GM12892 (cell line): ENCODE data around the gene BORCS5.

Experiments used
- POLR2AphosphoS5 ChIP-seq: IDR thresholded peaks from 2 replicates; pipeline ENCODE4 v1.6.1; 2011; ENCODE audit warnings: low read depth, low read length, control low read depth
- TAF1 ChIP-seq: IDR thresholded peaks from 2 replicates; pipeline ENCODE4 v1.6.1; 2011; ENCODE audit warnings: low read depth, mild to moderate bottlenecking, control low read depth, low read length, borderline replicate concordance

GRCh38 chr12:12331896-12332295 lies 25.0 kb upstream of the BORCS5 start:
- no peak for TF ChIP-seq TAF1
- no peak for TF ChIP-seq POLR2AphosphoS5
